ENCODE measurements around the gene CCDC190.
"Not testable (repeated sequence)": the region's sequence is repeated elsewhere in the genome, so short reads cannot be mapped to it uniquely, and the experiment has no call there.

The CCDC190 gene

DNA sequence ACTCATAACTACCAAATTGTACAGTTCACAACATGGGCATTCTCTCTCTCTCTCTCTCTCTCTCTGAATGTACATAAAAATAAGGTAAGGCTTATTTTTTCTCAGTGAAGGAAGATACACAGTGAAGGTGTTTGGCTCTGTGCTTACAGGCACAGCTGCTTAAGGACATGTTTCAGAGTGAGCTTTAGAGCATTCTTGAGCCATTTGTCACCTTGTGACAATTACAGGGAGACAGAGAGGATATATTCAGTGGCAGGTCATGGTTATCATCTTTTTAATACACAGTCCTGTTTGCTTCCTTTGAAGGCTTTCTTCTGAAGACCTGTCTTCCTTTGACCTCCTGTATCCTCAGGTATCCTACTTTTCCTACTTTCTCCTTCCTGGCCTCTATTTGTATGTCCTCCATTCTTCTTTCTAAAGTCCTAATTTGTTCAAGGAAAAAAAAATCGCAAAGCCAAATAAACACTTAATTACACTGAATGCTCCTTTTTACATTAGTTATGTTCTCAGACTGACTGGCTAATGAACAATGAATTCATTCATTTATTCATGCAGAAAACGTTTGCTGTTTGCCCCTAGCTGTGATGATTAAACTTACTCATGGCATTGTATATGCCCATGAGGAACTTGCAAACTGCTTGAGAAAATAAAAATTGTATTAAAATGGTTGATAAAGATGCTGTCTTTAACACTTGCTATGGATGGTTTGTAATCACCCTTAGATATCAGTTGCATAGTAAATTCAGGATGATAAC is 37.0 kb downstream of the CCDC190 start:
- no peak overlapping the region for H3K27ac ChIP-seq (ENCODE audit: low read depth, low read length)
- no peaks in the 10 kb centered on the region for H3F3A ChIP-seq (ENCODE audit: insufficient read depth)
- H3K9me3 ChIP-seq (ENCODE audit: insufficient read depth, low read length): no peaks in the 10 kb centered on the region
- no peaks in the 10 kb centered on the region for H4K20me1 ChIP-seq (ENCODE audit: low read depth, low read length)
- H3K79me2 ChIP-seq (ENCODE audit: insufficient read depth, low read length): no peaks in the 10 kb centered on the region
- H3K27me3 ChIP-seq (ENCODE audit: low read length): no peaks in the 10 kb centered on the region
- H3K9me2 ChIP-seq (replicated peaks; ENCODE audit: insufficient read depth, low read length): no peaks in the 10 kb centered on the region
- H3K36me3 ChIP-seq (ENCODE audit: low read length): no peaks in the 10 kb centered on the region
- H2AFZ ChIP-seq (ENCODE audit: low read depth, low read length, severe bottlenecking): no peak overlapping the region
- no peak overlapping the region for H3K9ac ChIP-seq (ENCODE audit: low read length)
- no peak overlapping the region for H3K4me3 ChIP-seq (ENCODE audit: insufficient read depth, low read length, poor library complexity, severe bottlenecking)
- H3K4me2 ChIP-seq (ENCODE audit: low read depth, low read length, poor library complexity, severe bottlenecking): no peak overlapping the region
- no peak for TF ChIP-seq EZH2phosphoT487 (conservative IDR thresholded peaks at IDR 0.05; ENCODE audit: low read length)
- TF ChIP-seq, protein P1, sequence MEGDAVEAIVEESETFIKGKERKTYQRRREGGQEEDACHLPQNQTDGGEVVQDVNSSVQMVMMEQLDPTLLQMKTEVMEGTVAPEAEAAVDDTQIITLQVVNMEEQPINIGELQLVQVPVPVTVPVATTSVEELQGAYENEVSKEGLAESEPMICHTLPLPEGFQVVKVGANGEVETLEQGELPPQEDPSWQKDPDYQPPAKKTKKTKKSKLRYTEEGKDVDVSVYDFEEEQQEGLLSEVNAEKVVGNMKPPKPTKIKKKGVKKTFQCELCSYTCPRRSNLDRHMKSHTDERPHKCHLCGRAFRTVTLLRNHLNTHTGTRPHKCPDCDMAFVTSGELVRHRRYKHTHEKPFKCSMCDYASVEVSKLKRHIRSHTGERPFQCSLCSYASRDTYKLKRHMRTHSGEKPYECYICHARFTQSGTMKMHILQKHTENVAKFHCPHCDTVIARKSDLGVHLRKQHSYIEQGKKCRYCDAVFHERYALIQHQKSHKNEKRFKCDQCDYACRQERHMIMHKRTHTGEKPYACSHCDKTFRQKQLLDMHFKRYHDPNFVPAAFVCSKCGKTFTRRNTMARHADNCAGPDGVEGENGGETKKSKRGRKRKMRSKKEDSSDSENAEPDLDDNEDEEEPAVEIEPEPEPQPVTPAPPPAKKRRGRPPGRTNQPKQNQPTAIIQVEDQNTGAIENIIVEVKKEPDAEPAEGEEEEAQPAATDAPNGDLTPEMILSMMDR (IDR thresholded peaks at IDR 0.05; ENCODE audit: insufficient read depth, low read length, poor library complexity, severe bottlenecking): no peak

GRCh38 chr1:162823231-162823630 is 37.7 kb downstream of the CCDC190 start:
- Histone ChIP-seq H3K27ac (ENCODE audit: low read depth, low read length) (no peak overlapping the region), H2AFZ (ENCODE audit: low read depth, low read length, severe bottlenecking) (no peak overlapping the region), H3K4me3 (ENCODE audit: insufficient read depth, low read length, poor library complexity, severe bottlenecking) (no peak overlapping the region), H3K9ac (ENCODE audit: low read length) (no peak overlapping the region), H3K79me2 (ENCODE audit: insufficient read depth, low read length) (no peaks in the 10 kb centered on the region), H3K9me3 (ENCODE audit: insufficient read depth, low read length) (no peaks in the 10 kb centered on the region), H3K36me3 (ENCODE audit: low read length) (no peaks in the 10 kb centered on the region), H3K27me3 (ENCODE audit: low read length) (no peaks in the 10 kb centered on the region), H3K4me2 (ENCODE audit: low read depth, low read length, poor library complexity, severe bottlenecking) (no peak overlapping the region), H4K20me1 (ENCODE audit: low read depth, low read length) (no peaks in the 10 kb centered on the region), H3K9me2 (replicated peaks; ENCODE audit: insufficient read depth, low read length) (no peaks in the 10 kb centered on the region), H3F3A (ENCODE audit: insufficient read depth) (no peaks in the 10 kb centered on the region)
- TF ChIP-seq EZH2phosphoT487 (conservative IDR thresholded peaks at IDR 0.05; ENCODE audit: low read length): no peak
- TF ChIP-seq, protein P1 (IDR thresholded peaks at IDR 0.05; ENCODE audit: insufficient read depth, low read length, poor library complexity, severe bottlenecking): no peak

DNA sequence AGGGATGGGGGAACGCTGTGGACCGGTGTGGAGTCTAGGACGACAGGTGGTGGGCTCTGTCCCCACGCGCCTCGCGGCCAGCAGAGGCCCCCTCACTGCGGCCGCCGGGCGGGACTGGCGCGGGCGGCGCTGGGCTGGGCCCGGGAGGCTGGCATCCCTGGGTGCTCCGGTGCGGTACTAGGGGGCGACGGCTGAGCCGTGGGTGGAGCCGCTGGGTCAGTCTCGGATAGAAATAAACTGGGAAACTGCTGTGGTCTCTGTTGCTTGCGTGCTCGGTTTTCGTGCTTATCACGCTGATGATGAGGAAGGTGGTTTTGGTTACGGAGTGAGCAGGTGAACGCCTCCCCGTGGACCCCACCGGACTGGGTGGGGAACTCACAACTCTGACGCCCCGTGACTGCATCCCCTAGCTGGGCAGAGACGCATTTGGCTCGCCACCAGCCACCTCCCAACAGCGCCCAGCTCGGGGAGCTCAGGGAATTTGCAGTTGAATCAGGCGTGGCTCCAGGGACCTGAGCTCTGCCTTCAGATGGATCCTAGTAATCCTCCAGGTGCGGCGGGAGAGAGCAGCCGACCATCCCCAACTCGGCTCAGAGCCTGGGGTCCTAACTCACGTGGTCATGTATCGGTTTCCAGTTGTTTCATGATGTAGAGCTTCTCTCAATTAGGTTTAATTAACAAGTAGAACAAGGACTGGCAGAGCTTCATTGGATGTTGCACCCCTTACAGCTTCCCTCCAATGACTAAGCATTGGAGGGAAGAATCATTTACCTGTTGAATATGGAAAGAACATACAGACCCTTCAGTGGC is 38.4 kb downstream of the CCDC190 start:
- H3K4me2 ChIP-seq (ENCODE audit: low read depth, low read length, poor library complexity, severe bottlenecking): no peak overlapping the region
- H3K79me2 ChIP-seq (ENCODE audit: insufficient read depth, low read length): no peaks in the 10 kb centered on the region
- no peaks in the 10 kb centered on the region for H3K27me3 ChIP-seq (ENCODE audit: low read length)
- no peak overlapping the region for H3K4me3 ChIP-seq (ENCODE audit: insufficient read depth, low read length, poor library complexity, severe bottlenecking)
- H3K27ac ChIP-seq (ENCODE audit: low read depth, low read length): no peak overlapping the region
- H3K9me3 ChIP-seq (ENCODE audit: insufficient read depth, low read length): no peaks in the 10 kb centered on the region
- H3K9me2 ChIP-seq (replicated peaks; ENCODE audit: insufficient read depth, low read length): no peaks in the 10 kb centered on the region
- H4K20me1 ChIP-seq (ENCODE audit: low read depth, low read length): no peaks in the 10 kb centered on the region
- H2AFZ ChIP-seq (ENCODE audit: low read depth, low read length, severe bottlenecking): no peak overlapping the region
- TF ChIP-seq, protein P1 (IDR thresholded peaks at IDR 0.05; ENCODE audit: insufficient read depth, low read length, poor library complexity, severe bottlenecking): no peak
- no peak for TF ChIP-seq EZH2phosphoT487 (conservative IDR thresholded peaks at IDR 0.05; ENCODE audit: low read length)
- H3K9ac ChIP-seq (ENCODE audit: low read length): no peak overlapping the region
- no peaks in the 10 kb centered on the region for H3K36me3 ChIP-seq (ENCODE audit: low read length)
- H3F3A ChIP-seq (ENCODE audit: insufficient read depth): no peaks in the 10 kb centered on the region

DNA sequence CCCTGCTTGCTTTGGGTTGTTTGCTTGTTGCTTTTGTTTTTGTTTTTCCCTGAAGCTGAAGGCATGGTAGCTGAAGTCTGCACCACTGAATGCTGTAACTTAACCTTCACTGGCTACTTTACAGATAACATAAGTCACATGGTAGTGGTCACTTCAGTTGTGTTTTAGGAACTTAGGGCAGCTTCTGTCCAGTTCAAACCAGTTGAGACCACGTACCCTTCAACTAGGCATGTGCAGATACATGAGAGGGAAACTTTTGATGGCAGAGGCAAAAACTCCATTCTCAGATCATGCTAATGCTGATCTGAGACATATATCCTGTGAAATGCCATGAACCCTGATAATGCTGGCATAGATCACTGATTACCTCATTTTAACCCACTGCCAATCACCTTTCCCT is 42.3 kb downstream of the CCDC190 start:
- not testable (repeated sequence) for H3F3A ChIP-seq (ENCODE audit: insufficient read depth); H2AFZ ChIP-seq (ENCODE audit: low read depth, low read length, severe bottlenecking); H3K27me3 ChIP-seq (ENCODE audit: low read length)

DNA sequence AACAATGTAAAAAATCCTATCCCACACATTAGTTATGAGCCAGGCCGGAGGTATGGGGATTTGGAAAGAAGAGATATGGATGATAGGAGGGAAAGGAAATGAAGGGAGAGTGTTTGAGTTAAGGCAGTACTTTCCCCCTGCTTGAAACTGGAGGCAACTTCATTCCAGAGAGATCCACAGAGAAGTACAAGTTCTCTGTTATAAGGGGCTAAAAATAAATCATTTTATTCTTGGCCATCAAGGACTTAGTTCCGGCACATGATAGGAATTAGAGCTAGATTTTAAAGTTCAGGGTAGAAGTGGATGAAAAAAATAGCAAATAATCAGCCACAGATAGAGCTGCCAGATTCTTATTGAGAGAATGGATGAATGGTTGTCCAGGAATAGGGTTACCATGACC is 42.8 kb downstream of the CCDC190 start:
- H3K36me3 ChIP-seq (ENCODE audit: low read length); H3K4me2 ChIP-seq (ENCODE audit: low read depth, low read length, poor library complexity, severe bottlenecking); H3F3A ChIP-seq (ENCODE audit: insufficient read depth); H3K27ac ChIP-seq (ENCODE audit: low read depth, low read length); H3K9ac ChIP-seq (ENCODE audit: low read length); H4K20me1 ChIP-seq (ENCODE audit: low read depth, low read length); H3K4me3 ChIP-seq (ENCODE audit: insufficient read depth, low read length, poor library complexity, severe bottlenecking); H3K9me2 ChIP-seq (replicated peaks; ENCODE audit: insufficient read depth, low read length); H2AFZ ChIP-seq (ENCODE audit: low read depth, low read length, severe bottlenecking); H3K79me2 ChIP-seq (ENCODE audit: insufficient read depth, low read length); H3K27me3 ChIP-seq (ENCODE audit: low read length); H3K9me3 ChIP-seq (ENCODE audit: insufficient read depth, low read length): not testable (repeated sequence)

More for the DNA sequence above, 42.3 kb downstream of the CCDC190 start:
- not testable (repeated sequence) for H3K9ac ChIP-seq (ENCODE audit: low read length); H3K9me2 ChIP-seq (replicated peaks; ENCODE audit: insufficient read depth, low read length); H3K4me2 ChIP-seq (ENCODE audit: low read depth, low read length, poor library complexity, severe bottlenecking); H4K20me1 ChIP-seq (ENCODE audit: low read depth, low read length); H3K4me3 ChIP-seq (ENCODE audit: insufficient read depth, low read length, poor library complexity, severe bottlenecking); H3K9me3 ChIP-seq (ENCODE audit: insufficient read depth, low read length); H3K27ac ChIP-seq (ENCODE audit: low read depth, low read length); H3K79me2 ChIP-seq (ENCODE audit: insufficient read depth, low read length); H3K36me3 ChIP-seq (ENCODE audit: low read length)

All from SU-DHL-6 (cell line).